ENCODE results near the gene BCHE.

BCHE gene

DNA sequence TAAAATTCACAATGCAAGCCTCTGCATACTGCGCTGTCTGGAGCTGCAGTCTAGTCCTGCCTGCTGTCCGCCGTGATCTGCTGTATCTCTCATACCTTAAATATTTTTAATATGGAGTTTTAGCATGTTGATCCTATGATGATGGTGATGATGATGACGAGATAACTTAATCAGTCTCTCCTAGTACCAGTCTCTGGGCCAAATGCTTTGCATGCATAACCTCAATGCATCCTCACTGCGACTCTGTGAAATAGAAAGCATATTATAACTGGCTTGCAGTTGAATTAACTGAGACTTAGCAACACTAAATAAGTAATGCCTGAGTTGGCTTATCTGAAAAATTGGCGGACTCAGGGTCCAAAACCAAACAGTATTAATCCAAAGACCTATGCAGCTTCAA is 38.4 kb upstream of the BCHE start:
- H3K36me3 ChIP-seq (ENCODE audit: control insufficient read depth, insufficient read depth, low read length): no peaks in the 10 kb centered on the region
- TF ChIP-seq, protein P1, sequence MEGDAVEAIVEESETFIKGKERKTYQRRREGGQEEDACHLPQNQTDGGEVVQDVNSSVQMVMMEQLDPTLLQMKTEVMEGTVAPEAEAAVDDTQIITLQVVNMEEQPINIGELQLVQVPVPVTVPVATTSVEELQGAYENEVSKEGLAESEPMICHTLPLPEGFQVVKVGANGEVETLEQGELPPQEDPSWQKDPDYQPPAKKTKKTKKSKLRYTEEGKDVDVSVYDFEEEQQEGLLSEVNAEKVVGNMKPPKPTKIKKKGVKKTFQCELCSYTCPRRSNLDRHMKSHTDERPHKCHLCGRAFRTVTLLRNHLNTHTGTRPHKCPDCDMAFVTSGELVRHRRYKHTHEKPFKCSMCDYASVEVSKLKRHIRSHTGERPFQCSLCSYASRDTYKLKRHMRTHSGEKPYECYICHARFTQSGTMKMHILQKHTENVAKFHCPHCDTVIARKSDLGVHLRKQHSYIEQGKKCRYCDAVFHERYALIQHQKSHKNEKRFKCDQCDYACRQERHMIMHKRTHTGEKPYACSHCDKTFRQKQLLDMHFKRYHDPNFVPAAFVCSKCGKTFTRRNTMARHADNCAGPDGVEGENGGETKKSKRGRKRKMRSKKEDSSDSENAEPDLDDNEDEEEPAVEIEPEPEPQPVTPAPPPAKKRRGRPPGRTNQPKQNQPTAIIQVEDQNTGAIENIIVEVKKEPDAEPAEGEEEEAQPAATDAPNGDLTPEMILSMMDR (IDR thresholded peaks at IDR 0.05; ENCODE audit: insufficient read depth, low read length, poor library complexity, severe bottlenecking): no peak
- H3K27me3 ChIP-seq (replicated peaks; ENCODE audit: control insufficient read depth, insufficient read depth, low read length): no peaks in the 10 kb centered on the region
- no peak for DNase-seq (ENCODE audit: extremely low read depth, insufficient read length)
- no peak overlapping the region for H3K4me3 ChIP-seq (replicated peaks; ENCODE audit: low read depth, low read length)

DNA sequence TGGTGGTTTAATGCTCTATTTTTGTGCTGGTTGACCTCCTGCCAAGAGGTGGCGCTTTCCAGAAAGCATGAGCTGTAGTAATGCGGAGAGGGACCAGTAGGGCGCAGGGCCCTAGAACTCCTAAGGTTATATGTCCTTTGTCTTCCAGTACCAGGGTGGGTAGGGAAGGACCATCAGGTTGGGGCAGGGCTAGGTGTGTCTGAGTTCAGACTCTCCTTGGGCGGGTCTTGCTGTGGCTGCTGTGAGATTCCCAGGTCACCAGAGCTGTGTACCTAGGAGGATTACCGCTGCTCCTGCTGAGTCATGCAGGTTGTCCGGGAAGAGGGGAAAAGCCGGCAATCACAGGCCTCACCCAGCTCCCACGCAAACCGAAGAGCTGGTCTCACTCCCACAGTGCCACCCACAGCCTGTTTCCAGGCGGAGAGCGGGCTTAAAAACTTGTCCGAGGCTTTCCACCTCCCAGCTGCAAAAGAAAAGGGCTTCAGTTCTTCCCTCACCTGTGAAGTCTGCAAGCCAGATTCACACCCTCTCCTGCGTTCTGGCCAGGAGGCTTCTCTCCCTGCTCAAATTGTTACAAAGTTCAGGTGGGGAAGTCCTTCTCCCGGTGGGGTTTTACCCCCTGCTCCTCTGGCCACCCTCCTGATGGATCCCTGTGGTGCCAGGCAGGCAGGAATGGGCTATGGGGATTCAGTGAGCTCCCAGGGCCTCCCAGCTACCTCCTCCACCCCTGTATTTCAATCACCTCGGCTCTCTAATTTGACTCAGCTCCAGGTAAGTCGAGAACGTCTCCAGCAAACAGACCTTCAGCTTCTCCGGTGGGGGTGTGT is 37.7 kb upstream of the BCHE start:
- DNase-seq (ENCODE audit: extremely low read depth, insufficient read length): no peak

DNA sequence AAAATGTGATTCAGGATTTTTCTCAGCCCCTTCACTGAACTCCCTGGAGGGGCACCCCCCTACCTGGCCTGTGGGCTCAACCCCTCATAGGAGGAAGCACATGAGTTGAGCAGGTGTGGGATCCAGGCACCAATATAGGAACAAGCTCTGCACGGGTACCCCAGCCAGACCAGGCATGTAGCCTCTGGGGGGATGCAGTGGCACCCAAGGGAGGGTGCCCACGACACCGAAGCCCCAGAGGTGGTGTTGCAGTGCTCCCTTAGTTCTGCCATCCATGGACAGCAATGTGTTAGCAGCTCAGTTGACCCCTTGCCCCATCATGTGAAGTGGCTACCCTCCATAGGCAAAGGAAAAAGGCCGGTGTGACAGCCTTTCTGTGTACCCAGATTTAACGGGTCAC is 30.9 kb upstream of the BCHE start:
- H3K4me3 ChIP-seq (replicated peaks; ENCODE audit: low read depth, low read length): no peak overlapping the region
- H3K36me3 ChIP-seq (ENCODE audit: control insufficient read depth, insufficient read depth, low read length): no peaks in the 10 kb centered on the region
- no peaks in the 10 kb centered on the region for H3K27me3 ChIP-seq (replicated peaks; ENCODE audit: control insufficient read depth, insufficient read depth, low read length)
- TF ChIP-seq, protein P1 (IDR thresholded peaks at IDR 0.05; ENCODE audit: insufficient read depth, low read length, poor library complexity, severe bottlenecking): no peak
- no peak for DNase-seq (ENCODE audit: extremely low read depth, insufficient read length)

More for the DNA sequence above, 37.7 kb upstream of the BCHE start:
- Histone ChIP-seq H3K36me3 (ENCODE audit: control insufficient read depth, insufficient read depth, low read length) (no peaks in the 10 kb centered on the region), H3K4me3 (replicated peaks; ENCODE audit: low read depth, low read length) (no peak overlapping the region), H3K27me3 (replicated peaks; ENCODE audit: control insufficient read depth, insufficient read depth, low read length) (no peaks in the 10 kb centered on the region)
- TF ChIP-seq, protein P1 (IDR thresholded peaks at IDR 0.05; ENCODE audit: insufficient read depth, low read length, poor library complexity, severe bottlenecking): no peak

DNA sequence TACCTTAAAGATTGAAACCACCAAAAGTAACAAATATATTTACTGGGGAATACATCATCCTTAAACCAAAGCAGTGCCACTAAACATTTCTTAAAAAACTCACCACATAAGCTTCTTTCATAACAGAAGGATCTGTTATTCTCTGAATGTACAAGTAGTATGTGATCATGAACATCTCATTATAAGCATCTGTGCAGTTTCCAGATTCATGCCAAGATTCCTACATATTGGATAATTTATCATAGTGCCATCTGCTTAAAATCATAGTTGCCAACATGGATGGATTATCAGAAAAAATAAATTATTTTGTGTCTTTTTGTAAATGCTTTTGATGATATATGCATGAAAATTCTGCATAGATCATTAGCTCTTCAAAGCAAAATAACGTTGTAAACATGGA is 21.8 kb upstream of the BCHE start:
- TF ChIP-seq, protein P1 (IDR thresholded peaks at IDR 0.05; ENCODE audit: insufficient read depth, low read length, poor library complexity, severe bottlenecking): no peak
- no peak for DNase-seq (ENCODE audit: extremely low read depth, insufficient read length)

DNA sequence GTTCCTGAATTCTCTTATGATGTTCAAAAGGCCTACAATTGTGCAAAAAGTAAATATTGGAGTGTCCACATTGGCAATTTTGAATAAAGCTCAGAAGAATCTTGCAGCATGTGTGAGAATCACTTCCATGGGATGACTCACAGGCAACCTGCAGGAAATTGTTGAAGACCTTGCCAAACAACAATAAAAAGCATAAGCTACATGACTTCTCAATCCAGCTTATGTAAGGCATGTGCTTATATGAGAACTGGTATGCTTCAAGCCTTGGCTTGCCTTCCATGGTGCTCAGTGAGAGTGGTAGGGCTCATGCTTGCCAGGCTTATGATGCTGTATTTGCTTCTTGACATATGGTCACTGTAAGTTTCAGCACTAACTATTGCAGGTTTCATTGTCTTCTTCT is 18.4 kb upstream of the BCHE start:
- no peak for DNase-seq (ENCODE audit: extremely low read depth, insufficient read length)
- no peaks in the 10 kb centered on the region for H3K36me3 ChIP-seq (ENCODE audit: control insufficient read depth, insufficient read depth, low read length)
- no peak overlapping the region for H3K4me3 ChIP-seq (replicated peaks; ENCODE audit: low read depth, low read length)
- no peaks in the 10 kb centered on the region for H3K27me3 ChIP-seq (replicated peaks; ENCODE audit: control insufficient read depth, insufficient read depth, low read length)
- TF ChIP-seq, protein P1 (IDR thresholded peaks at IDR 0.05; ENCODE audit: insufficient read depth, low read length, poor library complexity, severe bottlenecking): no peak

More for the DNA sequence above, 21.8 kb upstream of the BCHE start:
- Histone ChIP-seq H3K4me3 (replicated peaks; ENCODE audit: low read depth, low read length) (no peak overlapping the region), H3K36me3 (ENCODE audit: control insufficient read depth, insufficient read depth, low read length) (no peaks in the 10 kb centered on the region), H3K27me3 (replicated peaks; ENCODE audit: control insufficient read depth, insufficient read depth, low read length) (no peaks in the 10 kb centered on the region)

Data from GM06990 (cell line).